HG03045 (cell line): ENCODE results near the gene SHROOM3.

ENCODE experiments used
- ATAC-seq: cut with Tn5 transposase; IDR thresholded peaks from one replicate; pipeline ENCODE4 v1.9.1; 2021; ENCODE audit warnings: mild to moderate bottlenecking, moderate library complexity; ENCODE audit not compliant: unreplicated experiment

SHROOM3 gene

GRCh38 chr4:76489686-76490161, 54.7 kb downstream of the SHROOM3 start:
- ATAC-seq = no peak

GRCh38 chr4:76492055-76492454, 57.0 kb downstream of the SHROOM3 start:
- ATAC-seq = no peak

- ATAC-seq = no peak
Measured at GRCh38 chr4:76494243-76494642, 59.2 kb downstream of the SHROOM3 start.

- ATAC-seq = no peak
Measured at GRCh38 chr4:76494871-76495590, 60.0 kb downstream of the SHROOM3 start.

- ATAC-seq = no peak
Measured at GRCh38 chr4:76498550-76498949, 63.5 kb downstream of the SHROOM3 start.

GRCh38 chr4:76499461-76499860, 64.4 kb downstream of the SHROOM3 start:
- ATAC-seq = peak; percentile 60

- no peak for ATAC-seq
Measured at GRCh38 chr4:76502886-76503285, 67.9 kb downstream of the SHROOM3 start.

- no peak for ATAC-seq
Measured at GRCh38 chr4:76504613-76505465, 69.8 kb downstream of the SHROOM3 start.

- no peak for ATAC-seq
Measured at GRCh38 chr4:76511947-76512346, 76.9 kb downstream of the SHROOM3 start.

GRCh38 chr4:76513482-76513881, 78.5 kb downstream of the SHROOM3 start:
- ATAC-seq = no peak

GRCh38 chr4:76514087-76514486, 79.1 kb downstream of the SHROOM3 start:
- ATAC-seq = no peak

GRCh38 chr4:76515975-76516843, 81.2 kb downstream of the SHROOM3 start:
- peak; percentile 86 for ATAC-seq

- no peak for ATAC-seq
Measured at GRCh38 chr4:76518241-76518640, 83.2 kb downstream of the SHROOM3 start.

GRCh38 chr4:76523593-76523992, 88.6 kb downstream of the SHROOM3 start:
- no peak for ATAC-seq

GRCh38 chr4:76525751-76526150, 90.7 kb downstream of the SHROOM3 start:
- ATAC-seq = no peak

GRCh38 chr4:76526585-76526990, 91.6 kb downstream of the SHROOM3 start:
- no peak for ATAC-seq

- ATAC-seq = no peak
Measured at GRCh38 chr4:76527666-76528065, 92.6 kb downstream of the SHROOM3 start.

GRCh38 chr4:76531597-76531996, 96.6 kb downstream of the SHROOM3 start:
- no peak for ATAC-seq

GRCh38 chr4:76532805-76533204, 97.8 kb downstream of the SHROOM3 start:
- no peak for ATAC-seq

- ATAC-seq = no peak
Measured at GRCh38 chr4:76533314-76533713, 98.3 kb downstream of the SHROOM3 start.
